22Rv1 (cell line): ENCODE results near the gene PEX10.
A peak's percentile ranks its signal among the peaks of the same experiment; 100 is the strongest.
"Not testable (repeated sequence)": the region's sequence is repeated elsewhere in the genome, so short reads cannot be mapped to it uniquely, and the experiment has no call there.

Source experiments
- H3K27ac ChIP-seq: fragments of 450-650 bp; 2 replicates; pipeline ENCODE4 v1.5.1; 2017
- CTCF ChIP-seq: fragments of 450-650 bp; IDR thresholded peaks from 2 replicates; pipeline ENCODE4 v1.5.1; 2017; ENCODE audit warnings: mild to moderate bottlenecking
- ZFX ChIP-seq: fragments of 450-650 bp; IDR thresholded peaks from 2 replicates; pipeline ENCODE4 v1.6.1; 2017; ENCODE audit warnings: antibody characterized with exemption, borderline replicate concordance

The PEX10 gene

GRCh38 chr1:2412395-2412772 lies at the start of gene PEX10:
TSS of gene PEX10 (minus strand) at chr1:2412564. CDS start at chr1:2412502, 62 bp downstream.
- TF ChIP-seq CTCF (no peak), ZFX (no peak)
- H3K27ac ChIP-seq: peak within 1 kb of the TSS; percentile 89

GRCh38 chr1:2460996-2461751 lies 48.8 kb upstream of the PEX10 start:
- TF ChIP-seq ZFX (no peak), CTCF (no peak)
- H3K27ac ChIP-seq: no peak overlapping the region

- H3K27ac ChIP-seq: no peak overlapping the region
- TF ChIP-seq ZFX (no peak), CTCF (no peak)
These were observed 47.8 kb upstream of the PEX10 start for GRCh38 chr1:2460203-2460602.

- no peak overlapping the region for H3K27ac ChIP-seq
- TF ChIP-seq CTCF: peak; percentile 43
- no peak for TF ChIP-seq ZFX
These were observed 47.4 kb upstream of the PEX10 start for GRCh38 chr1:2459757-2460156.

GRCh38 chr1:2459102-2459753 lies 46.9 kb upstream of the PEX10 start:
- not testable (repeated sequence) for H3K27ac ChIP-seq

- TF ChIP-seq ZFX (no peak), CTCF (no peak)
- H3K27ac ChIP-seq: no peak overlapping the region
These were observed 46.3 kb upstream of the PEX10 start for GRCh38 chr1:2458687-2459086.

GRCh38 chr1:2457444-2457843 lies 45.1 kb upstream of the PEX10 start:
- no peak overlapping the region for H3K27ac ChIP-seq
- no peak for TF ChIP-seq CTCF
- TF ChIP-seq ZFX: no peak
